Ecto neural progenitor cell (in vitro differentiated cells): ENCODE results near the gene RNF186.
"Not testable (repeated sequence)": the region's sequence is repeated elsewhere in the genome, so short reads cannot be mapped to it uniquely, and the experiment has no call there.

ENCODE experiments used
- DNase-seq: peaks from one replicate; pipeline ENCODE4 v3.0.0-alpha.2; 2018; ENCODE audit warnings: low spot score

Gene RNF186, protein sequence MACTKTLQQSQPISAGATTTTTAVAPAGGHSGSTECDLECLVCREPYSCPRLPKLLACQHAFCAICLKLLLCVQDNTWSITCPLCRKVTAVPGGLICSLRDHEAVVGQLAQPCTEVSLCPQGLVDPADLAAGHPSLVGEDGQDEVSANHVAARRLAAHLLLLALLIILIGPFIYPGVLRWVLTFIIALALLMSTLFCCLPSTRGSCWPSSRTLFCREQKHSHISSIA

DNA sequence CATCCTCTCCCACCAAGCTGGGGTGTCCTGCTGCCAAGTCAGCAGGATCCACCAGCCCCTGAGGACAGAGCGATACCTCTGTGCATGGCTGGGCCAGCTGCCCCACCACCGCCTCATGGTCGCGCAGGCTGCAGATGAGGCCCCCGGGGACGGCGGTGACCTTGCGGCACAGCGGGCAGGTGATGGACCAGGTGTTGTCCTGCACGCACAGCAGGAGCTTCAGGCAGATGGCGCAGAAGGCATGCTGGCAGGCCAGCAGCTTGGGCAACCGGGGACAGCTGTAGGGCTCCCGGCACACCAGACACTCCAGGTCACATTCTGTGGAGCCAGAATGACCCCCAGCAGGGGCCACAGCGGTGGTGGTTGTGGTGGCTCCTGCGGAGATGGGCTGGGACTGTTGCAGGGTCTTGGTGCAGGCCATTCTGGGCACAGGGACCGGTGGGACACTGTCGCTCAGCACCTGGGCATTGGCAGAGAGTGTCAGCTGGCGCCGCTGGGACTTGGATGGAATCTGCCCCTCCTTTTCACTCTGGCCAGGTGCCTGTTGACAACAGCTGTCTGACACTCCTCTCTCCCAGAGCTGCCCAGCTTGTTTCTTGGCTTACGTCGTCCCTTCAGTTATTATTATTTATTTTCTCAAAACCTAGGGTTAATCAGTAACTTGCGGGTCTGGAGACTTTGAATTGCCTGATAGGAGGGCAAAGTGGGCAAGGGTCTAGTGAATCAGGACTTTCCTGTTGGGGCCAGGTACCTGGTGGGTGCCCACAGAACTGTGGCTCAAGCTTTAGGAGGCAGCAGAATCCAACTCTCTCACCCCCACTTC lies at the start of gene RNF186:
Gene RNF186 (minus strand): TSS at position 603 of the 823 bp plus-strand sequence. CDS start 182 bp downstream, at position 421.
- DNase-seq = no peak

GRCh38 chr1:19864570-19865160 lies 49.6 kb upstream of the RNF186 start:
- no peak for DNase-seq

DNA sequence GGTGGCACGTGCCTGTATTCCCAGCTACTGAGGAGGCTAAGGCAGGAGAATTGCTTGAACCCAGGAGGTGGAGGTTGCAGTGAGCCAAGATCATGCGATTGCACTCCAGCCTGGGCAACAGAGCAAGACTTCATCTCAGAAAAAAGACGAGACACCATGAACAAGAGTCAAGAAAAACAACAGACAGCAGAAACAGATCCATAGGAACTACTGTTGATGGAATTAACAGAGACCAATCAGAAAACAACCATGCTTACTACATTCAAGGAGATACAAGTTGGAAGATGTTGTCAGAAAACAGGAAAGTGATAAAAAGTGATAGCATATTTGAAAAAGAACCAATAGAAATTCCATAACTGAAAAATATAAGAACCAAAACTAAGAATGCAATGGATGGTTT lies 47.9 kb upstream of the RNF186 start:
- no peak for DNase-seq

- DNase-seq = no peak
These were observed 46.9 kb upstream of the RNF186 start for GRCh38 chr1:19861842-19862530.

DNA sequence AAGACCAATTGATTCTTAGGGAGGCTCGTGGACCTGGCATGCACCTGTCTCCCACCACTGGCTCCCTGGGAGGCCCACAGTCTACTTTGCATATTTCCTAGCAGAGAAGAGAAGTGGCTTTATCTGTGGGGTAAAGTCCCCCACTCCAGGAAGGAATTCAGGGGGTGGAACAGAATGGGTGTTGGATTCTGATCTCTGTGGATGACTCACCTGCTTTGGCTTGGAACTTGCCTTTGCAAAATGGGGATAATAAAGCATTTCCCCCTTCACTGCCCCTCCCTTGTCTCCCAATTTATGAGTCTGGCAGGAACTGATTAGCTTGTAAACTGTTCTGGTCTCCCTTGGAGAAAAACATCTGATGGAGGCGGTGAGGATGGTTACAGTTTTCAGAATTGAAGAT lies 46.0 kb upstream of the RNF186 start:
- DNase-seq = no peak

DNA sequence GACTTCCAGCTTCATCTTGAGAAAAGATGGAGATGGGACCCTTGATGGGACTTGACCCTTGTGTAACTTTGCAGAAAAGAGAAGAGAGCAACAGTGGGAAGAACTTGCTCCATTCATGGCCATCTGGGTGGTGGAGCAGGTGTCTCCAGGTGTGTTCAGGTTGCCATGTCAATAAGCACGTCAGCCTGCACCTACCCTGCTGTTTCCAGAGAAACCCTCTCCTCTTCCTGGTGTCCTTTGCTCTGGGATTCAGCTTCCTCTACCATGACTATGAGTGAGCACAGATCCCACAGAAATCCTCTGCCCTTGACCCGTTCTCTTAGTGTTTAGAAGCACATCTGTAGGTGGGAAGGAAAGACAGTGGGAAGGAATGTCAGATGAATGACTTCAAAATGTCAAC lies 45.3 kb upstream of the RNF186 start:
- no peak for DNase-seq

GRCh38 chr1:19859876-19860275 lies 44.8 kb upstream of the RNF186 start:
- no peak for DNase-seq

- no peak for DNase-seq
These were observed 43.8 kb upstream of the RNF186 start for GRCh38 chr1:19858893-19859292.

DNA sequence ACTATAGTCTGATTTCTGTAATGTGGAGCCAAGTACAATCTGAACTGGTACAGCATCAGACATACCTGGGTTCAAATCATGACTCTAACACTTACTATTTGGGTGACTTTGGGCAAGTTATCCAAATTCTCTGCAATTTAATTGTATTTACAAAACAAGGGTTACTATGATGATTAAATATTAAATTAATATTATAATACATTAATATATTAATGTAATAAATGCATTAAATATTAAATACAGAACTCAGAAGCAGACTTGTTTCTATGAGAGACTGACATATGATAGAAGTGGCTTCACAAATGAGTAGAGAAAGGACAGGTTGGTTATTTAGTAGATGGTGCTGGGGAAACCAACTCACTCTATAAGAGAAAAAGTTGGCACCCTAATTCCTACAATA lies 39.8 kb upstream of the RNF186 start:
- DNase-seq = no peak

GRCh38 chr1:19852036-19852435 lies 37.0 kb upstream of the RNF186 start:
- DNase-seq = no peak

DNA sequence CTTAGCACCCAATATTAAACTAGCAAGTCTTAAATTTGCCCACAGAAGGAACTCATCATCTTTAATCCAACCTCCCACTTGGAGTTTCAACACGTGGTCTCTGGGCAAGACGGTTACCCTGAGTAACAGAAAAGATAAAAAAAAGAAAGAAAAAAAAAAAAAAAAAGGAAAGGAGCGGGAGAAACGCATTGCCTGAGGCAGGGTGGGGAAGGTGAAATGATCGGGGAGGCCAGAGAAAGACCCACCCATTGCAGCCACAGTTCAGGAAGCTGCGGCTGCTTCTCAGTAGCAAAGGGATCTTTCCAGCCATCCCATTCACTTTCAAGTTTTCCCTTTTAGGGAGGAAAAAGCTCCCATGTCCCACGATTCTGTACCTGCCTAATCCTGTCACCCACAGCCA lies 35.1 kb upstream of the RNF186 start:
- no peak for DNase-seq

DNA sequence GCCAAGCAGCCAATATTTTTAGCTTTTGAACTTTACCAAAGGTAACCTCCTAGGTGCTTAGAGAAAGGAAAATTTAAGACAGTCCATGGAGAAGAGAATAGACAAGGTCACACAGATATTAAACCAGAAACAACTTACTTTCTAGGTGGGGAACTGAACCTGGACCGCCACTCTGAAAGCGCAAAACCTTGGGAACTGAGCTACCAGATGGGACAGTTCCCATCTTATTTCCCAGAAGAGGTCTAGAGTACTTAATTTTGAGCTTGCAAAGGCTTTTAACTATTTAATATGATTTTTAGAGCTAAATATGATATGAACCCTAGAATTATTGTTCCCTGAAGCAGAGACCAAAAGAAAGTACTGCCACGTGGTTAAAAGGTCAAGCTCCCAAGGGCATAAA lies 34.2 kb upstream of the RNF186 start:
- DNase-seq = not testable (repeated sequence)

GRCh38 chr1:19847334-19847733 lies 32.3 kb upstream of the RNF186 start:
- not testable (repeated sequence) for DNase-seq

DNA sequence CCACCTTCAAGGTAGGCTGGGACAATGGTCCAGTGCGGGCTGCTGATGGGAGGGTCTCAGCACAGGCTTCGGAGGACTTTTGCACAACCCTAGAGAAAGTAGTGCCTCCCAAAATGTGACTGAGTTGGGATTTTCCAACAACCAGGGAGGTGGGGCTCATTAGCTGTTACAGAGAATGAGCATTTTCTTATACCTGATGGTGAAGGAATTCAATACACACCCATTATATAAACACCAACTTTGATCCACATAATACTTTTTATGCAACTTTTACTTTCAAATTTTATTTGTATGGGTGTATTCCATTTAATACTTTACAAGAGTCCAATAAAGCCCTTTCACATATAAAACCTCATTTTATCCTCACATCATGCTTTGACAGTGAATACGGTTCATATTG lies 31.3 kb upstream of the RNF186 start:
- no peak for DNase-seq

- no peak for DNase-seq
These were observed 30.5 kb upstream of the RNF186 start for GRCh38 chr1:19845555-19845954.

- no peak for DNase-seq
These were observed 29.8 kb upstream of the RNF186 start for GRCh38 chr1:19844731-19845495.

DNA sequence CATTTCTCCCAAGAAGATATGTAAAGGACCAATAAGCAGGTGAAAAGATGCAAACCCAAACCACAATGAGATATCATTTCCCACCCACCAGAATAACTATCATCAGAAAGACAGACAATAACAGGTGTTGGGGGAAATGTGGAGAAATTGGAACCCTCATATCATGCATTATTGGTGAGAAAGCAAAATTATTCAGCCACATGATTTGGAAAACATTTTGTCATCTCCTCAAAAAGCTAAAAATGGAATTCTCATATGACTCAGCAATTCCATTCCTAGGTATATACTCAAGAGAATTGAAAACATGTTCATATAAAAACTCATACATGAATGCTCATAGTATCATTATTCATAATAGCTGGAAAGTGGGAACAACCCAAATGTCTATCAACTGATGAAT lies 25.1 kb upstream of the RNF186 start:
- no peak for DNase-seq

DNA sequence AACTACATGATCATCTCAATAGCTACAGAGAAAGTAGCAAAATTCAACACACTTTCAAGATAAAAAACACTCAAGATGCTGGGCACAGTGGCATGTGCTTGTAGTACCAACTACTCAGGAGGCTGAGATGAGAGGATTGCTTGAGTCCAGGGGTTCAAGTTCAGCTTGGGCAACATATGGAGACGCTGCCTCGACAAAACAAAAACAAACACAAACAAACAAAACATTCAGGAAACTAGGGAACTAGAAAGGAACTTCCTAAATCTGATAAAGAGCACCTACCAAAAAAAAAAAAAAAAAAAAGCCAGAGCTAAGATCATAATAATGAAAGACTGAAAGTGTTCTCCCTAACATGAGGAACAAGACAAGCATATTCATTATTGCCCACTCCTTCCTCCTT lies 22.8 kb upstream of the RNF186 start:
- DNase-seq = no peak

DNA sequence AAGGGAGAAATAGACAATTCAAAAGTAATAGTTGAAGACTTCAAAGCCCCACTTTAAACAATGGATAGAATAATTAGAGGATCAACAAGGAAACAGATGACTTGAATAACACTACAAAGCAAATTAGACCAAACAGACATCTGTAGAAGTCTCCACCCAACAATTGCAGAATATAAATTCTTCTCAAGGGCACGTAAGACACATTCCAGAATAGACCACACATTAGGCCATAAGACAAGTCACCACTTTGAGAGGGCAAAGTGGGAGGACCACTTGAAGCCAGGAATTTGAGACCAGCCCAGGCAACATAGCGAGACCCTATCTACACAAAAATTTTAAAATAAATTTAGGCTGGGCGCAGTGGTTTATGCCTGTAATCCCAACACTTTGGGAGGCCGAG lies 20.5 kb upstream of the RNF186 start:
- no peak for DNase-seq

- no peak for DNase-seq
These were observed 16.4 kb upstream of the RNF186 start for GRCh38 chr1:19831441-19831840.

DNA sequence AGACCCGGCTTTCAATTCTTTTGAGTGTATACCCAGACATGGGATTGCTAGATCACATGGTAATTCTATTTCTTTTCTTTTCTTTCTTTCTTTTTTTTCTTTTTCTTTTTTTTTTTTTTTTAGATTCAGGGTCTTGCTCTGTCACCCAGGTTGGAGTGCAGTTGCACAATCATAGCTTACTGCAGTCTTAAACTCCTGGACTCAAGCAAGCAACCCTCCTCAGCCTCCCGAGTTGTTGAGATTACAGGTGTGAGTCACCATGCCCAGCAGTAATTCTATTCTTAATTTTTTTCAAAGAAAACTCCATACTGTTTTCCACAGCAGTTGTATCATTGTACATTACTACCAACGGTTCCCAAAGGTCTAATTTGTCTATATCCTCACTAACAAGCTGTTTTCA lies 13.5 kb upstream of the RNF186 start:
- DNase-seq = no peak

DNA sequence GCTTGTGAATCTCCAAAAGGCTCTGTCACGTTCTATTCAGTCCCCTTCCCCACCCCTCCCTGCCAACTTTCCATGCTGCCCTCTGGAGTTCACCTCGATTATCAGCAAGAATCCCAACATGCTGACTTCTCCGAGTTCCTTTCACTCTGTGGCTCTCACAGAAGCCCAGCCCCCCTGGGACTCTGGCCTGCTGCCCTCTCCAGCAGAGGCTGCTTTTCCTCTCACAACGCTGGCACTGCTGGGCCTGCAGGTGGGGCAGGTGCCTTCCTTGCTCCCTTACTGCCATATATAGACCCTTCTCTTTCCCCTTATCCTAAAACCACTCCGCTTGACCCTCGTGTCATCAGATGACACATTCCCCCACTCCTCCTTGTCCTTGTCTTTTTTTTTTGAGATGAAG lies 10.2 kb upstream of the RNF186 start:
- peak; percentile 51 for DNase-seq
